HEK293 (cell line): ENCODE data around the gene NCF2.

Experiments used
- ATF2 ChIP-seq: fragments of 450-650 bp; formaldehyde crosslinking; IDR thresholded peaks from 2 replicates; pipeline ENCODE4 v1.5.1; 2016; ENCODE audit warnings: missing biosample characterization, missing genetic modification characterization, low read depth
- BCL6B ChIP-seq: fragments of 450-650 bp; formaldehyde crosslinking; IDR thresholded peaks from 2 replicates; pipeline ENCODE4 v1.5.1; 2017; ENCODE audit warnings: missing biosample characterization, missing genetic modification characterization
- CTCF ChIP-seq: fragments of 450-650 bp; formaldehyde crosslinking; IDR thresholded peaks from 2 replicates; pipeline ENCODE4 v1.5.1; 2016; ENCODE audit warnings: missing biosample characterization, missing genetic modification characterization
- REST ChIP-seq: fragments of 450-650 bp; formaldehyde crosslinking; IDR thresholded peaks from 2 replicates; pipeline ENCODE4 v1.5.1; 2016; ENCODE audit warnings: missing biosample characterization, missing genetic modification characterization
- ZBTB44 ChIP-seq: fragments of 450-650 bp; IDR thresholded peaks from 2 replicates; pipeline ENCODE4 v1.5.1; 2018; ENCODE audit warnings: missing biosample characterization, mild to moderate bottlenecking, missing genetic modification characterization
- ZNF362 ChIP-seq: fragments of 450-650 bp; formaldehyde crosslinking; IDR thresholded peaks from 2 replicates; pipeline ENCODE4 v1.5.1; 2016; ENCODE audit warnings: missing biosample characterization, missing genetic modification characterization
- ZNF660 ChIP-seq: fragments of 450-650 bp; IDR thresholded peaks from 2 replicates; pipeline ENCODE4 v1.5.1; 2018; ENCODE audit warnings: missing biosample characterization, mild to moderate bottlenecking, missing genetic modification characterization

- TF ChIP-seq BCL6B (tag by site-specific recombination) (no peak), CTCF (tag by site-specific recombination) (no peak), ATF2 (no peak), REST (no peak), ZNF660 (no peak), ZBTB44 (tag by site-specific recombination) (no peak), ZNF362 (tag by site-specific recombination) (no peak)
Measured at GRCh38 chr1:183632964-183633363, 42.7 kb upstream of the NCF2 start.
